ENCODE results near the gene MACIR. TPM values are rescaled to one million over a fixed set of nuclear protein-coding genes. Genes with fewer than 3 reads are reported as not detected.

The MACIR gene
- total RNA-seq, 4 donors from 2014 or later = 5.3 to 6.2 (median 5.4) TPM

DNA sequence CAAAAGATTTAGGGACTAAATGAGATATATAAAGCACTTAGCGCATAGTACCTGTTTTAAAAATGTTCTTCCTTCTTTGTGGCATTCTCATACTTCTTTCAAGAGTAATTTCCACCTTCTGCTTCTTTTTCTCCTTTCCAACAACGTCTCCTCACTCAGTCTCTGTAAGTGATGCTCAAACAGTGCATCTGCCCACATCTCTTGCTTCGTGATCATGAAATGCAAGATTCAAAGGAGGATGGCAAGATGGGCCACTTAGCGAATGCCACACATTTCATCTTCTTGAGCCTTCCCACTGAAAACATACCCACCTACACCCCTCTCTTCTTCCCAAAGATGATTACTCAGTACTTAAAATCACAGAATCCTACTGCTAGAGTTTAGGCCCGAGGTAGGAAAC lies 36.9 kb downstream of the MACIR start:
- no peak overlapping the region for H3K27ac ChIP-seq
- no peaks in the 10 kb centered on the region for H3K27me3 ChIP-seq
- DNase-seq (ENCODE audit: low spot score in 2 of 2) = no peak
- H3K36me3 ChIP-seq = no peaks in the 10 kb centered on the region
- WGBS = 93% methylated on average over 5 of the region's 5 CpGs
- no peaks in the 10 kb centered on the region for H3K9me3 ChIP-seq
- H3K4me1 ChIP-seq = no peaks in the 10 kb centered on the region
- H3K4me3 ChIP-seq = no peak overlapping the region
- TF ChIP-seq EP300 (IDR thresholded peaks at IDR 0.05) (no peak), POLR2AphosphoS5 (IDR thresholded peaks at IDR 0.05) (no peak), POLR2A (IDR thresholded peaks at IDR 0.05) (no peak)
- TF ChIP-seq, protein P1, sequence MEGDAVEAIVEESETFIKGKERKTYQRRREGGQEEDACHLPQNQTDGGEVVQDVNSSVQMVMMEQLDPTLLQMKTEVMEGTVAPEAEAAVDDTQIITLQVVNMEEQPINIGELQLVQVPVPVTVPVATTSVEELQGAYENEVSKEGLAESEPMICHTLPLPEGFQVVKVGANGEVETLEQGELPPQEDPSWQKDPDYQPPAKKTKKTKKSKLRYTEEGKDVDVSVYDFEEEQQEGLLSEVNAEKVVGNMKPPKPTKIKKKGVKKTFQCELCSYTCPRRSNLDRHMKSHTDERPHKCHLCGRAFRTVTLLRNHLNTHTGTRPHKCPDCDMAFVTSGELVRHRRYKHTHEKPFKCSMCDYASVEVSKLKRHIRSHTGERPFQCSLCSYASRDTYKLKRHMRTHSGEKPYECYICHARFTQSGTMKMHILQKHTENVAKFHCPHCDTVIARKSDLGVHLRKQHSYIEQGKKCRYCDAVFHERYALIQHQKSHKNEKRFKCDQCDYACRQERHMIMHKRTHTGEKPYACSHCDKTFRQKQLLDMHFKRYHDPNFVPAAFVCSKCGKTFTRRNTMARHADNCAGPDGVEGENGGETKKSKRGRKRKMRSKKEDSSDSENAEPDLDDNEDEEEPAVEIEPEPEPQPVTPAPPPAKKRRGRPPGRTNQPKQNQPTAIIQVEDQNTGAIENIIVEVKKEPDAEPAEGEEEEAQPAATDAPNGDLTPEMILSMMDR (IDR thresholded peaks at IDR 0.05) = no peak

DNA sequence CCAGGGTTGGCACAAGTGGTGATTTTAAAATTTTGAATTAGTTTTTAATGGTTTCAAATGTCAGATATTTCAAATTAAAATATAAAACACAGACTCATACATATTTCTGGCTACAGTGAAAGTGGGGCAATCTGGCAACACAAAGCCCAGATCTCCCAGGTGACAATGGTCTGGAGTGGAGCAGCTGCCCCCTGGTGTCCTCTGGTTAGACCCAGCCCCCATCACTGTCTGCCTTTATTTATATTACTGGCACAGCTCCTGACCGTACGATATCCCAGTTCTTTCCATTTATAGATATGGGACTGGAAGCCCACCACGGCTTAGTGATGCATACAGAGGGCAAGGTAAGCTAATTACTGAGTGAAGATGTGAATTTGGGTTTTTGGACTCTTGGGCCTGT lies 37.3 kb downstream of the MACIR start:
- no peak overlapping the region for H3K4me3 ChIP-seq
- H3K27me3 ChIP-seq = no peaks in the 10 kb centered on the region
- H3K9me3 ChIP-seq = no peaks in the 10 kb centered on the region
- no peaks in the 10 kb centered on the region for H3K36me3 ChIP-seq
- no peak for DNase-seq (ENCODE audit: low spot score in 2 of 2)
- no peak overlapping the region for H3K27ac ChIP-seq
- TF ChIP-seq POLR2AphosphoS5 (IDR thresholded peaks at IDR 0.05) = no peak
- no peak for TF ChIP-seq EP300 (IDR thresholded peaks at IDR 0.05)
- TF ChIP-seq, protein P1 (IDR thresholded peaks at IDR 0.05) = no peak
- TF ChIP-seq POLR2A (IDR thresholded peaks at IDR 0.05) = no peak
- 88% methylated on average over 3 of the region's 3 CpGs for WGBS
- no peaks in the 10 kb centered on the region for H3K4me1 ChIP-seq

DNA sequence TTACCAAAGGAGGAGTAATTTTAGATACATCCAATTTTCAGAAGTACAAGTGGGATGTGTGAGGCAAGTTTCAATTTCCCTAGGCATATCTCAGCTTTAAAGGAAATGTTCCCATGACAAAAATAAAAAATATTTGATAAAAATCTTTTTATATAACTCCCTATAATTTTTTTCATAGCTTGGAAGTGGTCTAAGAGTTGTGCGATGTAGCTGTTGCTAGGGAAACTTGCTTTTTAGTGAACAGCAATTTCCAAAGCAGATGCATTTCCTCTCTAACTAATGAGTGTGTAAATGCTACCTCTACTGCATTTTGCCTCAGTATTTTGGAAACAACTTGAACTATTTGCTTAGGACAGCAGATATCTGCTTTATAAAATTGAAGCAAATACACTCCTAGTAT lies 39.6 kb downstream of the MACIR start:
- WGBS = 84% methylated on average over 1 of the region's 1 CpG
- no peaks in the 10 kb centered on the region for H3K27me3 ChIP-seq
- DNase-seq (ENCODE audit: low spot score in 2 of 2) = no peak
- no peaks in the 10 kb centered on the region for H3K9me3 ChIP-seq
- H3K36me3 ChIP-seq = no peaks in the 10 kb centered on the region
- no peak for TF ChIP-seq POLR2AphosphoS5 (IDR thresholded peaks at IDR 0.05)
- TF ChIP-seq POLR2A (IDR thresholded peaks at IDR 0.05) = no peak
- TF ChIP-seq EP300 (IDR thresholded peaks at IDR 0.05) = no peak
- TF ChIP-seq, protein P1 (IDR thresholded peaks at IDR 0.05) = no peak
- H3K4me1 ChIP-seq = no peaks in the 10 kb centered on the region
- no peak overlapping the region for H3K27ac ChIP-seq
- H3K4me3 ChIP-seq = no peak overlapping the region

DNA sequence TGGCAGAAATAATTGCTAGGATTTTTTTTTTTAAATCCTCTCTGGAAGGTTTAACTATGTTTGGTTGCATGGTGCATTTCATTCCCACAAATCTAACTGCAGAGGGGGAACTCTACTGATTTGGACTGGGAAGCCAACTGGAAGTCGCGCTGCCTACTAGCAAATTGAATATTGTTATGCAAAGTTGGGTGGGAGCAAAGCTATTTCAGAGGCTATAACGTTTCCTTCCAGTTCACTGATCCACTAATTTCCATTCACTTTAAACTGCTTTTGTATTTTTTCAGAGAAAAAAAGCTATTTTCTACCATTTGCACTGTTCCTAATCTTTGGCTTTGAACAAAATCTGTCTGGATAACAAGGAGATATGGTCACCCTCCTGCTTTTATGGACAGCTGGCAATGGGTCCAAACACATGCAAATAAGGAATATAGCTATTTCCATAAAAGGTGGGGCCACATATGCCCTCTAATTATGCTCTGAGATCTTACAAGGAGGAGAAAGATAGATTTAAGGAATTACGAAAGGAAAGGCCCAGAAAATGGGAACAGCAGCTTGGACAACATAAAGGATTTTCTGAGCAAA lies 40.1 kb downstream of the MACIR start:
- Histone ChIP-seq H3K36me3 (no peaks in the 10 kb centered on the region), H3K4me3 (no peak overlapping the region), H3K4me1 (no peaks in the 10 kb centered on the region), H3K27me3 (no peaks in the 10 kb centered on the region), H3K9me3 (no peaks in the 10 kb centered on the region), H3K27ac (no peak overlapping the region)
- 54% methylated on average over 4 of the region's 4 CpGs for WGBS
- no peak for TF ChIP-seq POLR2A (IDR thresholded peaks at IDR 0.05)
- TF ChIP-seq EP300 (IDR thresholded peaks at IDR 0.05) = no peak
- TF ChIP-seq POLR2AphosphoS5 (IDR thresholded peaks at IDR 0.05) = no peak
- TF ChIP-seq, protein P1 (IDR thresholded peaks at IDR 0.05) = no peak
- no peak for DNase-seq (ENCODE audit: low spot score in 2 of 2)

DNA sequence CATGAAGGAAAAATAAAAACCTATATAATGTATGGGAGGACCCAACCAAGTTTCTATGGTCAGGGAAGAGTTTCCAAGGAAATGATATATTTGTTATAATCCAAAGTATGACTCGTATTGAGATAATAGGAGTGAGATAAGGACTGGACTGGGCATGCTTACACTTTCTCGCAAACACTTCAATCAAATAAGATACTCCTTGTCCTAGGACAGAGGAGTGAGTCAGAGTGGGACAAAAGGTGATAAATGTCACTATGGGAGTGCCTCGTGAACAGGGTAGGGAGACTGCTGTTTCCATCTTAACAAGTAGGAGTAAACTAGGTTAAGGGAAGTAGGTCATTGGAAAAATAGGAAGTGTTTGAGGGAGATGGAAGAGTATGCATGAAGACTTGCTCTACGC lies 47.2 kb downstream of the MACIR start:
- no peak for DNase-seq (ENCODE audit: low spot score in 2 of 2)
- no peak overlapping the region for H3K4me3 ChIP-seq
- no peaks in the 10 kb centered on the region for H3K4me1 ChIP-seq
- TF ChIP-seq POLR2A (IDR thresholded peaks at IDR 0.05) (no peak), EP300 (IDR thresholded peaks at IDR 0.05) (no peak), POLR2AphosphoS5 (IDR thresholded peaks at IDR 0.05) (no peak)
- TF ChIP-seq, protein P1 (IDR thresholded peaks at IDR 0.05) = no peak
- no peaks in the 10 kb centered on the region for H3K9me3 ChIP-seq
- H3K36me3 ChIP-seq = no peaks in the 10 kb centered on the region
- WGBS = 69% methylated on average over 4 of the region's 4 CpGs
- H3K27me3 ChIP-seq = no peaks in the 10 kb centered on the region
- H3K27ac ChIP-seq = no peak overlapping the region
